Jurkat, Clone E6-1 (cell line): ENCODE data around the gene SUMO3.

Experiments used
- DNase-seq: peaks from one replicate; pipeline ENCODE4 v3.0.0-alpha.2; 2011; ENCODE audit warnings: low read depth, low spot score
- H3K4me3 ChIP-seq: 2 replicates; pipeline ENCODE4 v1.5.1; 2011; ENCODE audit warnings: mild to moderate bottlenecking, low read length, control low read depth, moderate library complexity

The SUMO3 gene

DNA sequence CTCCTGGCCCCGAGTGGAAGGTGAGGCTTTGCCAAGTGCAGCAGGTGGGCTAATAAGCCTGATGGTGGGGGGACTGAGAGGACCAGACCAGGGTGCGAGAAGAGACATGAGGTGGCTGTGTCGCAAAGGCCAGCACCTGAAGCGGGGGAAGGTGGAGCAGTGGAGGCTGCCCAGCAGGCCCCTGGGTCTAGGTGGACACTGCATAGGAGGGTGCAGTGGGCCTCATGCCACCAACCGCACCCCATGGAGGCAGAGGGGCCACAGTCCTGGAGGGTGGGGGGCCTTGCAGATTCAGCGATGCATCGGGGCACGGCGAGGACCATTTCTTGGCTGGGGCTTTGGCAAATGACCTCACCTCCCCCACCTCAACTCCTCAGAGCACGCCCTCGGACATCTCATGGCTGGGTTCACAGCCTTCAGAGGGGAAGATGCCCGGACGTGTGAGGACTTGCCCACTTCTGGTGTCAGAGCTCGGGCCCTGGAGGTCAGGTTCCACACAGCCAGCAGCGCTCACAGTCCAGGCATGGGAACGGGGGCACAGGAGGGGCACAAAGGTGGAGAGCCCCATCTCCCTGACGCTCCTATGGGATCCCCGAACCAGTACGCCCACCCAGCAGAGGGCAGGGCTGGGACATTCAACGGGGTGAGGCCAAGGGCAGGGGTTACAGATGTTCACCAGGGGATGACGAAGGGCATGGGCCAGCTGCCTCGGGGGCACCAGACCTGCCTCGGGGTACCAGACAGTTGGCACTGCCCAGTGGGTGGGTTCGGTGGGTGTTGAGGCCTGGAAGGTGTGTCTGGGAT, 51.6 kb downstream of the SUMO3 start:
- no peak overlapping the region for H3K4me3 ChIP-seq
- no peak for DNase-seq

DNA sequence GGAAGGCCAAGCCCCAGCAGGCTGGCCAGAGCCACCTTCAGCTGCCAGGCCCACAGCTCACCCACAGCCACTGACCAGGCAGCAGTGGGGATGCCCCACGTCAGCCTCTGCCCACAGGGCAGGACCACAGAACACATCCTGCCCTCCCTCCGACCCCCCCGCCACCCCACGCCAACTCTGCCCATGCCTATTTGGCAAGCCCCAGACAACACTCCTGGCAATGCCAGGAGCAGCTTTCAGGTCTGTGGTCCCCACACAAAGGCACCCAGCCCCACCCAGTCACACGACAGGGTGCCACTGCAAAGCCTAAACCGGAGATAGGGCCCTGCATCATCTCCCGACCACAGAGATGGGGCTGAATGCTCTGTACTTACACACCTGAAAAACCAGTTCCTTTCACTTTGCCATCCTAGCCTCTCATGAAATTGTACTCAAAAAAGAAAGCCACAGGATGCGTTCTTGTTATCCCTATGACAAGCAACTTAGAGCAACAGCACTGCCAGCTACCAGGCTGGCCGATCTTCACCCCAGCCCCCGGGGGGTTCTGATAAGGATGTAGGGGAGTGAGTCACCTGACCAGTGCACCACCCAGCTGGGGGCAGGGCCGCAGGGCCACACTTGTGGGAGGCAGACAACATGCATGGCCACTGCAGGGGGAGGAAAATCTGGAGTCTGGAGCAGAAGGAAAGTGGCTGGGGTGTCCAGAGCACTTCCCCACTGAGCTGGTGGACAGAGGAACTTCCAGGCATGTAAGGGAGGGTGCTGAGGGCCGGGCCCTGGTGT, 52.4 kb downstream of the SUMO3 start:
- DNase-seq: peak; percentile 62
- H3K4me3 ChIP-seq: no peak overlapping the region

DNA sequence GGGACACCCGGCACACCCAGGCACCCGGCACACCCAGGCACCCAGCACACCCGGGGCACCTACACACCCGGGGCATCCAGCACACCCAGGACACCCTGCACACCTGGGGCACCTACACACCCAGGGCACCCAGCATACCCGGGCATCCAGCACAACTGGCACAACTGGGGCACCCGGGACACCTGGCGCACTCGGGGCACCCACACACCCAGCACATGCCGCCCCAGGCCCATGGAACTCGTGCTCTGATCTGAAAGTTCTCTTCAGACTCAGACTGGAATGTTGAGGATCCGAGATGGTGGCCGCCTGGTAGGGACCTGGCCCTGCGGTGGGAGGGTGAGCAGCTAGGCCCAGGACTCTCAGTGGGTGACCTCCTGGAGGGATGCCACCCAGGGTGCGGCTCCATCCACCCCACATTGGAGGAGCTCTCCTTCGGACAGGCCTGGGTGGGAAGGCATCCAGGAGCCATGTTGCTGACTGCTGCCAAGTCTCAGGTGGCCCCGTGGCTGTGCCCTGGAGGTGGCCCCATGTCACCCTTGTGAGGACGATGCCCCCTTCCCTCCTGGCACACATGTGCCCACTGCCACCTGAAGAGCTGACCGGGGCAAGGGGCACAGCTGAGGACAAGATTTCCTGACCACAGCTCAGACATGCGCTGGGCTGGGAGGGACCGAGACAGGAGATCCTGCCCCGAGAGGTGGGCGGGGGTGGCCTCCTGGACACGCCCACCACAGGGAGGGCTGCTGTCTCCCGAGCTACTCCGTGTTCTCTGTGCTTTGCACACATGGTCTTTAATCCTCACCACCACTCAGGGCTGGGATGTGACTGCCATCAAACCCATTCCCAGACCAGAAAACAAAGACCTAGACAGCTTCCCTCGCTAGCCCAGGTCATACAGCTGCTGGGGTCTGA, 53.3 kb downstream of the SUMO3 start:
- DNase-seq: no peak
- H3K4me3 ChIP-seq: no peak overlapping the region

DNA sequence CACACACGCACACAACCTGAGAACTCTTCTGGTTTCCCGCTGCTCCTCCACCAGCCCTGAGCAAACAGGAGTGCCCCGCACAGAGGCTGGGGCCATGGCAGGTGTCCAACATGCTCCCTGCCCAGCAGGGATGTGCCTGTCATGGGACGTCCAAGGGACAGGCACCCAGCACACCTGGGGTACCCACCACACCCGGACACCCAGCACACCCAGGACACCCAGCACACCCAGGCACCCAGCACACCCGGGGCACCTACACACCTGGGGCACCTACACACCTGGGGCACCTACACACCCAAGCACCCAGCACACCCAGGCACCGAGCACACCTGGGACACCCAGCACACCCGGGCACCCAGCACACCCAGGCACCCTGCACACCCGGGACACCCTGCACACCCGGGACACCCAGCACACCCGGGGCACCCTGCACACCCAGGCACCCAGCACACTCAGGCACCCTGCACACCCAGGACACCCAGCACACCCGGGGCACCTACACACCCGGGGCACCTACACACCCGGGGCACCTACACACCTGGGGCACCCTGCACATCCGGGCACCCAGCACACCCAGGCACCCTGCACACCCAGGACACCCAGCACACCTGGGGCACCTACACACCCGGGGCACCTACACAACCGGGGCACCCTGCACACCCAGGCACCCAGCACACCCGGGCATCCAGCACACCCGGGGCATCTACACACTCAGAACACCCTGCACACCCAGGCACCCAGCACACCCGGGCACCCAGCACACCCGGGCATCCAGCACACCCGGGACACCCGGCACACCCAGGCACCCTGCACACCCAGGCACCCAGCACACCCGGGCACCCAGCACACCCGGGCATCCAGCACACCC, 54.2 kb downstream of the SUMO3 start:
- no peak for DNase-seq
- H3K4me3 ChIP-seq: no peak overlapping the region

DNA sequence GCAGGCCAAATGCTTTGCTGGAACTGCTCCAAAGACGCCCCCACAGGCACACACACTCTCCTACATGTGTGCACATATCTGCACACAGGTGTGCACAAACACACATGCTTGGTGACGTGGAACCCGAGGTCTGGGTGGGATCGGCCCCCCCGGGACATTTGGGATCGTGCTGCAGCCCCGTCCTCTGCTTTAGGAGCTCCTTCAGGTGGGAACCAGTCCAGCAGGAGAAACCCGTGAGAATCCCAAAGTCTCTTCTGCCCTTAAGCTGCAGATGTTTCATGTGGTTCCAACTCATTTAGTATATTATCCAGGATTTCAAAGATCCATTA, 54.8 kb downstream of the SUMO3 start:
- H3K4me3 ChIP-seq: no peak overlapping the region
- no peak for DNase-seq

DNA sequence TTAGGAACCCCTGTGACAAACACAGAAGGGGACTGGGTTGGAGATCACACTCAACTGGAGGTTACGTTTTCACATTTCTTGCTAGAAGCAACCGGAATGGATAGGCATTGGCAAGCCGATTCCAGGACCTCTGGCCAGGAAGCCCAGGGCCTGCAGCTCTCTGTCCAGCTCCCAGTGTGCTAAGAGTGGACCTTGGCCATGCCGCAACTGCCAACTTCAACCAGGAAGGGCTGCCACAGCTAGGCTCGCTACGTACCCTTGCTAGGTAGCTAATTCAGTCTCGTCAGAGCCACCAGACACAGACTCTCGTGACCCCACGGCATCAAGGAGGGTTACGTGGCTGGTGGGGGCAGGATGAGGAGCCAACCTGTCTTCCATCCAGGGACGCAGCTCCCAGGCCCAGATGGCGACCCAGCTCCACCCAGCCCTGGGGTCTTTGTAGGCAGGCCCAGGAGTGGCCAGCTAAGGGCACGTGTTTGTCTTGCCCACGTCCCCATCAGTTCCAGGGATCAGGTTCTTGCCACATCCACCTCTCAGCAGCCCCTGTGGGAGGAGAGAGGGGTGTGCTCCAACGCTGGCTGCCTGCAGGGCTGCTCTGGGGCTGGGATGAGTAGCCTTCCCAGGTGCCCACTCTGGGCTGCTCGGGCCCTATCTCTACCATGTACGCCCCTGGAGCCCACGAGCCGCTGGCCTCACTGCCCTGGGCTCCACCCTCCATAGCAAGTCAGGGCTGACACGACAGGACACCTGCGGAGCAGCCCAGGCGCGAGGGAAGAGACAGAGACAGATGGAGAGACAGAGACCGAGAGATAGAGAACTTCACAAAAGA, 55.4 kb downstream of the SUMO3 start:
- no peak for DNase-seq
- no peak overlapping the region for H3K4me3 ChIP-seq

DNA sequence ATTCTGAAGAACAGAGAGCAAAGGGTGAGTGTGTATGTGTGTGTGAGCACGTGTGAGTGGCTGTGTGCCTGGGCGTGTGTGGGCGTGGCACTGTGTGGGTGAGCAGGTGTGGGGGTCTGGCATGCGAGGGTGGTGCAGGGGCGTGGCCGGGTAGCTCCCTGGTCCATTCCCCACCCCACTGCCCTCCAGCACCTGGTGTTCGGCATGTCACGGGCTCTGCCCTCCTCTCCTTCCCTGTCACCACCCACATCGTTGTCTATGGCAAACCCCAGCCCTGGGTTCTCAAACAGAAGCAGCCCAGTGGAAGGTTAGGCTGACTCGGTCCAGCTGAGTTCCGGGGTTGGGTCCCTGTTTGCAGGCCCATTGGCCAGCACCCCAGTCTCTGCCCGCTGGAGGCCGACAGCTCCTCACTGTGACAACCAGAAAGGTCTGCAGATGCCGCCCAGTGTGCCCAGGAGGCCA, 56.1 kb downstream of the SUMO3 start:
- no peak overlapping the region for H3K4me3 ChIP-seq
- DNase-seq: no peak

DNA sequence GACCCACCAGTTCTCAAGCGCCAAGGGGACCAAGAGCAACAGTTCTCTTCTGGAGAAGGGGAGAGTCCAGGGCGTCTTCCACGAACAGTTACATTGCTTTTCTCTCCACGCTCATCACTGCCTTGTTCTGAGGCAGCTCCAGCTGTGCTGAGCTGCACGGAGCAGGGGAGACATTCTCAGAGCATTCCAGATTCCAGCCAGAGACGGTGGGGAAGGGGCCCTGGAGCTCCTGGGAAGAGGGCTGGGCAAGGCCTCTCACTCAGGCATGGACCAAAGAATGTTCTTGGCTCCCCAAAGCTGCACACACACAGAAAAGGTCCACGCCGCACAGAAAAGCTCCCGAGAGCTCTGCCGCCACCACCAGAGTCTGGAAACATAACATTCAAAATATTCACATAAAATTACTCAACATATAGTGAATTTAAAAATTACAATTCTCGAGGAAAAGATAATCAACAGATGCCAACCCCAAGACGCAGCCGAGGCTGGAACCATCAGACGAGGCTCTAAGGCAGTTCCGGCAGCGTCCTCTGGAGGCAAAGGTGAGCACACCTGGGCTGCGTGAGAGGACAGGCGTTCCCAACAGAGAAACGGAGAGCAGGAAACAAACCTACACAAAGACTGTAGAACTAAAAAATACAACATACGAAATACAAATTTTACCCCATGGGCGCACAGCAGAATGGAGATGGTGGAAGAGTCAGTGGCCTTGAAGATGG, 56.7 kb downstream of the SUMO3 start:
- H3K4me3 ChIP-seq: no peak overlapping the region
- DNase-seq: no peak

DNA sequence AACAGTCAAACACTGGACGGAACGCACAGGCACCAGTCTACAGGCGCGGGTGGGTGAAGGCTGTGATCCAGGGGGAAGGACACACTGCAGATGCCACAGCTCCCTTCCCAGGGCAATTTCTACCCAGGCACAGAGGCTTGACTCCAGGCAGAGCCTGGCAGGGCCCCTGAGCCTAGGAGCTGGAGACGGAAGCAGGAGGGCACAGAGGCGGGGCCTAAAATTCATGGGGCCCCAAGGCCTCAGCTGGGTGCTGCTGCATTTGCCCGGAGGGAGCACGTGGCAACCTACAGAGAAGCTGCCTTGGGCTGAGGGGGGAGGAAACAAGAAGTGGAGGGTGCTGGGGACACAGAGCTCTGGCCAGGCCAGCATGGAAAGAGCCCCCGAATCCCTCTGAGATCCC, 57.5 kb downstream of the SUMO3 start:
- H3K4me3 ChIP-seq: no peak overlapping the region
- no peak for DNase-seq

DNA sequence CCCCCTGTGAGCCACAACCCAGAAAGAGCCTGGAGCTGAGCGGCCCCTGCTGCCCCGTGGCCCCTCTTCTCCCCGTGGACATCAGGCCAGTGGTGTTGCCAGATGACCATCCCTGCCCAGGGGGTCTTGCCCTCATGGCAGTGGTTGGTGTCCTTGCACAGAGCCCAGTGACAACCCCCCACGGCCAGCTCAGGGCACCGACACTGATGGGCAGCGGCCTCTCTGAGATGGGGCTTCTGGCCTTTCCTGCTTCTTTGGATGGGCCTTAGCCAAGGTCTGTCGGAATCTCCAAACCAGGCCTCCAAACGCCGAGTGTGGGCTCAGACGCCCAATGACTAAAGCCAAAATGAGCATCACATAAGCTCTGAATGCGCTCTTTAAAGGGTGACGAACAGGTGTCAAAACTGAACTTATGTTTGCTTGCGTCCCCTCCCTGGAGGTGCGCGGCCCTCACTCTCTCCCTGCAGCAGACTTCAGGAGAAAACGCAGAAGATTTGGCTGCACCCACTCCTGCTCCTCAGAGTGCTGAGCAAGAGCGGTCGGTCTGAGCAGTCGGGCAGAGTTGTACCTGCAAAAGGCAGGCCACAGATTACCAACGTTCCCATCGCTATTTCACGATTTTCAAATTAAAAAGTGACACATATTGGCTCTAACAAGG, 58.1 kb downstream of the SUMO3 start:
- no peak for DNase-seq
- H3K4me3 ChIP-seq: no peak overlapping the region

DNA sequence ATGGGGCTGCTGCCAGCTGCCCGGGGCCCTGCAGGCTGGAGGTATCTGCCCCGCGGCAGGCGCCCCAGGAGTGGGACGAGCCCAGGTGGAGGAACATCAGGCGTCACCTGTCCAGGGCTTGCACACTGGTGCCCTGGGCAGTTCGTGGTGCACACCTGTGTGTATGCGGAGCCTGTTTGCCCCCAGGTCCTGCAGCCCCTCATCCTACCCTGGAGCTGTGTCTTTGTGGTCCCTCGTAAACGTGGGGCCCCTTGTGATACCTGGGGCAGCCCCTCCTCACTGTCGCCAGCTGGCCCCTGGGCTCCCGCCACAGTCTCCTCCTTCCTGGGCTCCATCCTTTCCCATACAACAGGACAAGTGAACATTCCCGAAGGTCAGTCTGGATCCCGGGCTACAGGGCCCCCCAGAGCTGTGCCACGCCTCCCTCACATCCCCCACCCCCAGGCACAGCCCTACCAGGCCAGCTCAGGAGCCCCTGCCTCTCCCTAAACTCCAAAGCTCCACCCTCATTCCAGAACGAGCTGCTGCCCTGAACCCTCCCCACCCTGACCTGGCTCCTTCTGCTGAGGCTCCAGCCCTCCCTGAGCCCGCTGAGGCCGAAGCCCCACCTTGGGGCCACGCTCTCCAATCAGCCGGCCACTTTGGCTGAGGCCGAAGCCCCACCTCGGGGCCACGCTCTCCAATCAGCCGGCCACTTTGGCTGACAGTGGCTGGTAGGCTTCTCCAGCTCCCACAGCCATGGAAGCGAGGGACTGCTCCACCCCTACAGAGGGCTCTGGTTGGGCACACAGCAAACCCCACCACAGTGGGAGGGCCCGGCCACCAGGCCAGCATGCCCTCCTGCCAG, 58.9 kb downstream of the SUMO3 start:
- no peak overlapping the region for H3K4me3 ChIP-seq
- DNase-seq: no peak

DNA sequence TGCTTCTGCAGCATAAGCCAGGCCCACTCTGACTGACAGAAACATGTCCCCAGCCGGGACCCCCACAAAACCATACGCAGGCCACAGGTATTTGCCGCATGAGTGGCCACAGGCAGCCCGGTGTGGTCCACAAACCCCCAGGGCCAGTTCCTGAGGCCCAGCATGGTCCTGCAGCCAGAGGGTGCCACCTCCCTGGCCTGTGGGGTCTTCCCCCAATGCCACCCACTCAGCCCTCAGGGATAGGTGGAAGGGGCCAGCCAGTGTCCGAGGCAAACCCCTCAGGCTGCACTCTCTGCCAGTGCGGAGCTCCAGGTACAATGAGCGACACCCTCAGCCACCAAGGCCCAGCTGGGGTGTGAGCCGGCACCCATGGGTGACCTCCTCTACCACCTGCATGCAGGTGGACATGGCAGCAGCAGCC, 59.7 kb downstream of the SUMO3 start:
- no peak overlapping the region for H3K4me3 ChIP-seq
- no peak for DNase-seq

DNA sequence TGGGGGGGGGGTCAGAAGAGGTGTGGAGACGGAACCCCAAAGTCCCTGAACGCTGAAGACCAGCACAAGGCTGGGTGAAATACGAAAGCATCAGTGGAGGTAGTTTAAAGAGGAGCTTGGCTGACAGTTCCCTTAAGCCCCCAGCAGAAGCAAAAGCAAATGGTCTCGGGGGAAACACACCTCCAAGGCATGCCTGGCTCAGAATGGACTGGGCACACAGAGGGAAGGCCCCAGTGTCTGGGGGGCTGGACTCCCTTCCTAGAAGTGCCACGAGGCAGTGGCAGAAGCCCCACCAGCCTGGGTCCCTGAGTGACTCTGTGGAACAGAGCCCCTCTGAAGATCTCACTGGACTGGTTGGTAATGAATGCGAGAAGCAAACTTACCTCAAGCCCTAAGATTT, 60.1 kb downstream of the SUMO3 start:
- DNase-seq: no peak
- H3K4me3 ChIP-seq: no peak overlapping the region

DNA sequence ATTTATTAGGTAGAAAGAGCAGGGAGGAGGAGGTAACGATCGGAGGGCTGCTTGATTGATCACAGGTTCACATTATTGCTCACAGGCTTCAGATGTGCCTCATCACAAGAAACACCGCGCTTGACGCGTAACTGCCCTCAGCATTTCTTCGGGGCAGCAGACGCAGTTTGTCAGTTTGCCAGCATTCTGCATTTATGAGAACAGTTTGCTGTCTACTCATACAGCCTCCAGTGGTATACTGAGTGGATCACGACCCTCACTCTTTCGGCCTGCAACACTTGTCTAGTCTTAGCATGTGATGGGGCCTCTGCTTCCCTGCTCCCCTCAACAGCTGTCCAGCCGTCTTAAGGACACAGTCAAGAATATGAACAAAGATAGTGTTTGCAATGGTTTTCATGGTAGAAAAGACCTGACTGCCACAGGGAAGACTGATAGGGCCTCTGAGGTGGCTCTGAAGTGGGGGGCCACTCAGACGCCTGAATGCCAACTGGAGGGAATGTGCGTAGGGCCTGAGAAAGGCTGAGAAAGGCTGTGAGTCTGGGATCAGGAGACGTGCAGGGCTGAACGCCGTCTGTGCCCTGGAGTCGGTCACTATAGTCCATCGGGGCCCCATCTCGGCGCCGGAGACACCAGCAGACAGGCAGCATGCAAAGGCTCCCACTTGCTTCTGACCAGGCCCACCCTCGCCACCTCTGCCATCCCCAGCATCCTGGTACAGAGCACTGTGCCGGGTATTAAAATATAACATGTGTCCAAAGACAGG, 61.3 kb downstream of the SUMO3 start:
- no peak overlapping the region for H3K4me3 ChIP-seq

More for the DNA sequence above, 61.3 kb downstream of the SUMO3 start:
- no peak for DNase-seq
